Measurements from ENCODE around the gene THOC6.
"Not testable (repeated sequence)": the region's sequence is repeated elsewhere in the genome, so short reads cannot be mapped to it uniquely, and the experiment has no call there.

DNA sequence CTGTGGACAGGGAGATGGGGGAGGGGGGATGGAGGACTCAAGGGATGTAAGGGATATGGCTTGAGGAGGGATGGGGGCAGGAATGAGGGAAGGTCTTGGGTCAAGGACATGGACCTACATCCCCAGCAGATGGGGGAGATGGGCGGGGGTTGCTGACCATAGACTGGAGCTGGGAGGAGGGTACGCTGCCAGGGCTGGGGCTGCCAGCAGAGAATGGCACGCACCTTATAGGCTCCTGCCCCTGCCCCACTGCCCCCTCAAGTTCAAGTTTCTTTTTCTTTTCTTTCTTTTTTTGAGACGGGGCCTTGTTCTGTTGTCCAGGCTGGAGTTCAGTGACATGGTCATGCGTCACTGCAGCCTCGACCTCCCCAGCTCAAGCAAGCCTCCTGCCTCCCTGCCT, 52.1 kb downstream of the THOC6 start:
- TF ChIP-seq, protein P1, sequence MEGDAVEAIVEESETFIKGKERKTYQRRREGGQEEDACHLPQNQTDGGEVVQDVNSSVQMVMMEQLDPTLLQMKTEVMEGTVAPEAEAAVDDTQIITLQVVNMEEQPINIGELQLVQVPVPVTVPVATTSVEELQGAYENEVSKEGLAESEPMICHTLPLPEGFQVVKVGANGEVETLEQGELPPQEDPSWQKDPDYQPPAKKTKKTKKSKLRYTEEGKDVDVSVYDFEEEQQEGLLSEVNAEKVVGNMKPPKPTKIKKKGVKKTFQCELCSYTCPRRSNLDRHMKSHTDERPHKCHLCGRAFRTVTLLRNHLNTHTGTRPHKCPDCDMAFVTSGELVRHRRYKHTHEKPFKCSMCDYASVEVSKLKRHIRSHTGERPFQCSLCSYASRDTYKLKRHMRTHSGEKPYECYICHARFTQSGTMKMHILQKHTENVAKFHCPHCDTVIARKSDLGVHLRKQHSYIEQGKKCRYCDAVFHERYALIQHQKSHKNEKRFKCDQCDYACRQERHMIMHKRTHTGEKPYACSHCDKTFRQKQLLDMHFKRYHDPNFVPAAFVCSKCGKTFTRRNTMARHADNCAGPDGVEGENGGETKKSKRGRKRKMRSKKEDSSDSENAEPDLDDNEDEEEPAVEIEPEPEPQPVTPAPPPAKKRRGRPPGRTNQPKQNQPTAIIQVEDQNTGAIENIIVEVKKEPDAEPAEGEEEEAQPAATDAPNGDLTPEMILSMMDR (IDR thresholded peaks at IDR 0.05; ENCODE audit: low read length), result not testable (repeated sequence)
- not testable (repeated sequence) for TF ChIP-seq EZH2 (IDR thresholded peaks at IDR 0.05; ENCODE audit: borderline replicate concordance, low read length)

Measured in OCI-LY1 (cell line).